Measurements from ENCODE around the gene HIVEP3. TPM values are rescaled to one million over a fixed set of nuclear protein-coding genes. Genes with fewer than 3 reads are reported as not detected.

HIVEP3 gene
- total and polyA plus RNA-seq, 11 donors, result 3.2 to 11.9 (median 5.0) TPM

- no peak for ATAC-seq
- no peaks in the 10 kb centered on the region for H3K36me3 ChIP-seq
- TF ChIP-seq, protein P1, sequence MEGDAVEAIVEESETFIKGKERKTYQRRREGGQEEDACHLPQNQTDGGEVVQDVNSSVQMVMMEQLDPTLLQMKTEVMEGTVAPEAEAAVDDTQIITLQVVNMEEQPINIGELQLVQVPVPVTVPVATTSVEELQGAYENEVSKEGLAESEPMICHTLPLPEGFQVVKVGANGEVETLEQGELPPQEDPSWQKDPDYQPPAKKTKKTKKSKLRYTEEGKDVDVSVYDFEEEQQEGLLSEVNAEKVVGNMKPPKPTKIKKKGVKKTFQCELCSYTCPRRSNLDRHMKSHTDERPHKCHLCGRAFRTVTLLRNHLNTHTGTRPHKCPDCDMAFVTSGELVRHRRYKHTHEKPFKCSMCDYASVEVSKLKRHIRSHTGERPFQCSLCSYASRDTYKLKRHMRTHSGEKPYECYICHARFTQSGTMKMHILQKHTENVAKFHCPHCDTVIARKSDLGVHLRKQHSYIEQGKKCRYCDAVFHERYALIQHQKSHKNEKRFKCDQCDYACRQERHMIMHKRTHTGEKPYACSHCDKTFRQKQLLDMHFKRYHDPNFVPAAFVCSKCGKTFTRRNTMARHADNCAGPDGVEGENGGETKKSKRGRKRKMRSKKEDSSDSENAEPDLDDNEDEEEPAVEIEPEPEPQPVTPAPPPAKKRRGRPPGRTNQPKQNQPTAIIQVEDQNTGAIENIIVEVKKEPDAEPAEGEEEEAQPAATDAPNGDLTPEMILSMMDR (IDR thresholded peaks at IDR 0.05), result no peak
- no peak for TF ChIP-seq POLR2A (IDR thresholded peaks at IDR 0.05)
- no peaks in the 10 kb centered on the region for H3K27me3 ChIP-seq
- intact Hi-C loops (cut with DNase I), result no loop called here
- H3K9me3 ChIP-seq, result no peaks in the 10 kb centered on the region
- H3K4me3 ChIP-seq, result no peak overlapping the region
- DNase-seq, result no peak
- H3K4me1 ChIP-seq, result peaks cover 0 to 16% (median 0%) of the 10 kb centered on the region in 12 donors
- 92 to 100% (median 97%) methylated on average over 1 of the region's 1 CpG for WGBS, 4 donors
- H3K27ac ChIP-seq, result no peak overlapping the region
These were observed 212.9 kb downstream of the HIVEP3 start for GRCh38 chr1:41705798-41706197.

DNA sequence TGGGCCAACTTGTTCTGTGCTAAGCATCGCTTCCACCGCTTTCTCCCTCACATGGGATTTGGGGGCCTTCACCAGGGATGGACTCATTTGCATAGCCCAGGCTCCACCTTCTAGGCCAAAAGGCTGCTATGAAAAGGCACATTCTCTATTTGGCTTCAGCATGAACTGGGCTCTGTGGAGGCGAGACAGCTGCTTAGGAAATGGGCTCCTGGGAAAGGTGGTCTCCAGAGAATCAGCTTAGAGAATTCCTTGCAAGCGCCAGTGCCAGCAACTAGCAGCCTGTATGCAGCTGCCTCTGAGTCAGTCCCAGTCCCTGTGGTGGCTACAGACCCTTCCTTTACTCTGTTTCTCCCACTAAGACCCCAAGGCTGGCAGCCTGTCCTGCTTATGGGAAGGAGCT, 214.5 kb downstream of the HIVEP3 start:
- ATAC-seq (peak in 1 of 4 donors; percentile 16), DNase-seq (no peak)
- WGBS, 4 donors, result 80 to 87% (median 83%) methylated on average over 4 of the region's 4 CpGs
- intact Hi-C loops (cut with DNase I), result no loop called here
- H3K4me3 ChIP-seq, result no peak overlapping the region
- H3K36me3 ChIP-seq, result no peaks in the 10 kb centered on the region
- H3K9me3 ChIP-seq, result no peaks in the 10 kb centered on the region
- TF ChIP-seq, protein P1 (IDR thresholded peaks at IDR 0.05), result no peak
- TF ChIP-seq POLR2A (IDR thresholded peaks at IDR 0.05), result no peak
- no peak overlapping the region for H3K27ac ChIP-seq
- peaks cover 0 to 10% (median 0%) of the 10 kb centered on the region in 12 donors for H3K4me1 ChIP-seq
- no peaks in the 10 kb centered on the region for H3K27me3 ChIP-seq

GRCh38 chr1:41702771-41703170, 216.0 kb downstream of the HIVEP3 start:
- H3K36me3 ChIP-seq, result no peaks in the 10 kb centered on the region
- H3K4me3 ChIP-seq, result no peak overlapping the region
- intact Hi-C loops (cut with DNase I), result no loop called here
- no peaks in the 10 kb centered on the region for H3K27me3 ChIP-seq
- H3K27ac ChIP-seq, result no peak overlapping the region
- H3K9me3 ChIP-seq, result no peaks in the 10 kb centered on the region
- DNase-seq (no peak), ATAC-seq (no peak)
- TF ChIP-seq, protein P1 (IDR thresholded peaks at IDR 0.05), result no peak
- TF ChIP-seq POLR2A (IDR thresholded peaks at IDR 0.05), result no peak
- 80 to 84% (median 81%) methylated on average over 4 of the region's 4 CpGs for WGBS, 4 donors
- H3K4me1 ChIP-seq, result peaks cover 0 to 3% (median 0%) of the 10 kb centered on the region in 12 donors

- DNase-seq (no peak), ATAC-seq (no peak)
- no peak overlapping the region for H3K4me3 ChIP-seq
- peaks cover 0 to 4% (median 0%) of the 10 kb centered on the region in 12 donors for H3K4me1 ChIP-seq
- 86 to 94% (median 88%) methylated on average over 6 of the region's 6 CpGs for WGBS, 4 donors
- no peaks in the 10 kb centered on the region for H3K36me3 ChIP-seq
- H3K27me3 ChIP-seq, result no peaks in the 10 kb centered on the region
- intact Hi-C loops (cut with DNase I), result no loop called here
- no peaks in the 10 kb centered on the region for H3K9me3 ChIP-seq
- TF ChIP-seq POLR2A (IDR thresholded peaks at IDR 0.05), result no peak
- TF ChIP-seq, protein P1 (IDR thresholded peaks at IDR 0.05), result no peak
- no peak overlapping the region for H3K27ac ChIP-seq
These were observed 217.7 kb downstream of the HIVEP3 start for GRCh38 chr1:41700986-41701535.

Data from heart left ventricle (tissue), 16 donors.